HG03439 (cell line): Measurements from ENCODE around the gene YIF1B.

Source experiments
- ATAC-seq: cut with Tn5 transposase; IDR thresholded peaks from one replicate; pipeline ENCODE4 v1.9.1; 2021; ENCODE audit warnings: mild to moderate bottlenecking, moderate library complexity; ENCODE audit not compliant: unreplicated experiment

The YIF1B gene

GRCh38 chr19:38307076-38307475 lies 8.7 kb downstream of the YIF1B start:
- no peak for ATAC-seq

GRCh38 chr19:38306236-38306635 lies 9.5 kb downstream of the YIF1B start:
- ATAC-seq = no peak

- no peak for ATAC-seq
These were observed 10.8 kb downstream of the YIF1B start for GRCh38 chr19:38304866-38305429.

GRCh38 chr19:38304352-38304865 lies 11.3 kb downstream of the YIF1B start:
- no peak for ATAC-seq

GRCh38 chr19:38303517-38304351 lies 12.0 kb downstream of the YIF1B start, which contains the start of gene C19orf33:
C19orf33 (plus strand) TSS chr19:38304251; CDS start chr19:38304262, 11 bp downstream.
- no peak for ATAC-seq

- no peak for ATAC-seq
These were observed 16.7 kb downstream of the YIF1B start for GRCh38 chr19:38298821-38299680.

- ATAC-seq = no peak
These were observed 21.7 kb downstream of the YIF1B start for GRCh38 chr19:38294090-38294489.

GRCh38 chr19:38293281-38293680 lies 22.5 kb downstream of the YIF1B start:
- ATAC-seq = no peak

GRCh38 chr19:38291855-38292254 lies 23.9 kb downstream of the YIF1B start:
- no peak for ATAC-seq

- no peak for ATAC-seq
These were observed 25.1 kb downstream of the YIF1B start for GRCh38 chr19:38290631-38291147.

GRCh38 chr19:38289955-38290354 lies 25.8 kb downstream of the YIF1B start:
- ATAC-seq = no peak

GRCh38 chr19:38288123-38288855 lies 27.5 kb downstream of the YIF1B start:
- no peak for ATAC-seq

- no peak for ATAC-seq
These were observed 28.1 kb downstream of the YIF1B start for GRCh38 chr19:38287604-38288003.

- no peak for ATAC-seq
These were observed 30.2 kb downstream of the YIF1B start for GRCh38 chr19:38285567-38285966.

- ATAC-seq = no peak
These were observed 31.3 kb downstream of the YIF1B start for GRCh38 chr19:38284422-38284821.

- no peak for ATAC-seq
These were observed 32.5 kb downstream of the YIF1B start for GRCh38 chr19:38283271-38283670.

- no peak for ATAC-seq
These were observed 33.8 kb downstream of the YIF1B start for GRCh38 chr19:38281811-38282566.

- no peak for ATAC-seq
These were observed 35.5 kb downstream of the YIF1B start for GRCh38 chr19:38280030-38280921.

GRCh38 chr19:38278751-38279150 lies 37.0 kb downstream of the YIF1B start:
- no peak for ATAC-seq
